Subcutaneous adipose tissue (tissue), 4 donors: ENCODE measurements around the gene RNF222. TPM values are rescaled to one million over a fixed set of nuclear protein-coding genes. Genes with fewer than 3 reads are reported as not detected.

Experiments used
- CTCF ChIP-seq: fragments of 450-650 bp; IDR thresholded peaks from one replicate; pipeline ENCODE4 v1.5.1; 2016; ENCODE audit warnings: low read depth, mild to moderate bottlenecking, control low read depth, antibody characterized with exemption, moderate library complexity
- total RNA-seq, 4 donors: library from RNA; depleted of rRNA; stranded (reverse); fragments of >200 nt; gene quantifications; one replicate each; pipeline ENCODE4 v1.1.0, GENCODE V29; 2016

The RNF222 gene
- total RNA-seq, 4 donors from 2014 or later = not detected

GRCh38 chr17:8375738-8376259 is 21.8 kb downstream of the RNF222 start:
- TF ChIP-seq CTCF = no peak

GRCh38 chr17:8372422-8372821 is 25.2 kb downstream of the RNF222 start:
- no peak for TF ChIP-seq CTCF

- TF ChIP-seq CTCF = no peak
These were observed 25.8 kb downstream of the RNF222 start for GRCh38 chr17:8371786-8372185.

GRCh38 chr17:8369944-8370343 is 27.7 kb downstream of the RNF222 start:
- TF ChIP-seq CTCF = no peak

- TF ChIP-seq CTCF = no peak
These were observed 29.4 kb downstream of the RNF222 start for GRCh38 chr17:8368193-8368592.

GRCh38 chr17:8366231-8366630 is 31.4 kb downstream of the RNF222 start:
- TF ChIP-seq CTCF = no peak

- no peak for TF ChIP-seq CTCF
These were observed 32.5 kb downstream of the RNF222 start for GRCh38 chr17:8365143-8365542.
